Stimulated activated CD4-positive, alpha-beta T cell treated with anti-CD3 and anti-CD28 coated beads, Interleukin-2, amount 100 ng/mL, for 4 hours (primary cell): ENCODE measurements around the gene AVPI1.
A peak's percentile ranks its signal among the peaks of the same experiment; 100 is the strongest.
"Not testable (repeated sequence)": the region's sequence is repeated elsewhere in the genome, so short reads cannot be mapped to it uniquely, and the experiment has no call there.

Source experiments
- DNase-seq: peaks from one replicate; pipeline ENCODE4 v3.0.0-alpha.2; 2020; ENCODE audit warnings: low read depth

AVPI1 gene

DNA sequence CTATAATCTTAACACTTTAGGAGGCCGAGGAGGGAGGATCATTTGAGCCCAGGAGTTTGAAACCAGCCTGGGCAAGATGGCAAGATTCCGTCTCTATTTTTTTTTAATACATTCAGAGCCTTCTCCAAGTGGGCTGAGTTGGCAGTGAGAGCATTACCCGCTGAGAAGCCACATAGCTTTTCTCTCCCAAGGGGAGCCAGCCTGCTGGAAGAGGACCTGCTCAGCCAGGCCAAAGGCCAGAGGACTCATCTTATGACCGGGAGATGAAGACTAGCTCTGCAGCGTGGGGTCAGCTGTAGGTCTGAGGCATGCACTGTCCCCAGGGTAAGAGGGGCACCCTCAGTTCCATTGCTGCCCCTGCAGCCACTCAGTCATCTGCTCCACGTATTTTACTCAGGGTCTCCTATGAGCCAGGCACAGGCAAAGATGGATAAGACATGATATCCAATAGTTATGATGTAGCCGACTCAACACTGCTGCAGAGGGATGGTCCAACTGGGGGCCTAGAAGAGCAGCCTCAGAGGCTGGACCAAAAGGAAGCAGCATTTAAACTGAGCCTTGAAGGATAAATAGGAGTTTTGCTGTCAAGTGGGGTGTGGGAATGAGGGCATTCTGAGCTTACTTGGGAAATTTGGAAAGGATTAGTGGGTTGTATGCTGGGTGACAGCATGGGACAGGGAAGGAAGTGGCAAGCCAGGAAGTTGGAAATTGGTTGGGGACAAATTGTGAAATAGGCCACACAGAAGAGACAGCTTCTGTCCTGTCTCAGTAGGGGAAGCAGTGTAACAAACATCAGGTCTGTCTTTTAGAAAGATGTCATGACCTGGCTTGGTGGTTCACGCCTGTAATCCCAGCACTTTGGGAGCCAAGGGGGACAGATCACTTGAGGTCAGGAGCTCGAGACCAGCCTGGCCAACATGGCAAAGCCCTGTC, 24.9 kb upstream of the AVPI1 start:
- DNase-seq, result no peak

DNA sequence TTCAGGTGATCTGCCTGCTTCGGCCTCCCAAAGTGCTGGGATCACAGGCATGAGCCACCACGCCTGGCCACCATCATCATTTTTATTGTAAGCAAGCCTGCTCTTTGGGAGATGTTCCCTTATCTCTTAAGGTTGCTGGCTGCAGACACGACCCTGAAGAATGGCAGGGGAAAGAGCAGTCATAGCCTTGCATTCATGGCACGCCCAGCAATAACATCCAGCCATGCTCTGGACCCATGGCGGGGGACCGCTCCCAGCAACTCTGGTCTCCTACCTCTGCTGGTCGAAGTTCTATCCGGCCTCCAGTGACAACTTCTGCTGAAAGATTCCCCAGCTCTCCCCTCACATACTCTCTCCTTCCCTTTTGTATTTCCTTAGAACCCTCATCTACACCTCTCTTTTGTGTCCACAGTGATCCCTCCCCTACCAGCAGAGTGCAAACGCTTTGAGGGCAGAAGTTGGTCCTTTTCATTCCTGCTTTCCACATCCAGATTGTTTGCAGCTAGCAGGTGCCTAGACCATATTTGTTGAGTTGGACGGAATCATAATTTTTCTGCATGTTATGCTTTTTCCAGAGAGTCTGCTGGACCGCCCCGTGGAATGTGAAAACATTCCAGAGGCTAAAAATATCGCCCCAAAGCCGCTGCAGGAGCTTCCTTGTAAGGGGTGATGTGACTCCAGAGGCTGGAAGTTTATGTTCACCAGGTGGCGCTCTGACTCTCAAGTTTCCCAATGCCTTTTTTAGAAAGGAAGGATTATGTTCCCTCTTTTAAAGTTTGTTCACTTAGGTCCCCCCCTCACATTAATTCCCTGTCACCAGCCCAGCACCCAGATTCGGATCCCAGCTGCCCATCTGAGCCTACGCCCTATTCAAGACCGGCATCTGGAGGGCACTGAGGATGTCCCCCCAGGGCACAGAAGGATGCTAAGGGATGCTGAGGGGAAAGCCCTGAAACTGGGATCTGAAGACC, 22.2 kb upstream of the AVPI1 start:
- DNase-seq, result peak; percentile 22

DNA sequence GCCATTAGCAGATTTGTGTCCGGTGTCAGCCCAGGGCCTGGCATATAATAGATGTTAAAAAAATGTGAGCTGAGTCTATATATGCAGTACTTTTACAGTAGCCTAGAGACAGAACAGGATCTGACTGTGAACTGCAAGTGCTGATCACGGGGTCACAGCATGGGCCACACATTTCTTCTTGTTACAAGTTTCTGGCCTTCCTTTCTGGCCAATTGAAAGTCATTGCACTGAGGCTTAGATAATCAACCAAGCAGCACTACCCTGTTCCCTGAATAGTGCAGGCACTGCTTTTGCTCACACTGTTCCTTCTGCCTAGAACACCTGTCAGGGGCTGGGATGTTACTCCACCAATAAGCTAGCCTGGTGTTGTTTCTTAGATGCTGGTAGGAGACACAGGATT, 21.1 kb upstream of the AVPI1 start:
- no peak for DNase-seq

DNA sequence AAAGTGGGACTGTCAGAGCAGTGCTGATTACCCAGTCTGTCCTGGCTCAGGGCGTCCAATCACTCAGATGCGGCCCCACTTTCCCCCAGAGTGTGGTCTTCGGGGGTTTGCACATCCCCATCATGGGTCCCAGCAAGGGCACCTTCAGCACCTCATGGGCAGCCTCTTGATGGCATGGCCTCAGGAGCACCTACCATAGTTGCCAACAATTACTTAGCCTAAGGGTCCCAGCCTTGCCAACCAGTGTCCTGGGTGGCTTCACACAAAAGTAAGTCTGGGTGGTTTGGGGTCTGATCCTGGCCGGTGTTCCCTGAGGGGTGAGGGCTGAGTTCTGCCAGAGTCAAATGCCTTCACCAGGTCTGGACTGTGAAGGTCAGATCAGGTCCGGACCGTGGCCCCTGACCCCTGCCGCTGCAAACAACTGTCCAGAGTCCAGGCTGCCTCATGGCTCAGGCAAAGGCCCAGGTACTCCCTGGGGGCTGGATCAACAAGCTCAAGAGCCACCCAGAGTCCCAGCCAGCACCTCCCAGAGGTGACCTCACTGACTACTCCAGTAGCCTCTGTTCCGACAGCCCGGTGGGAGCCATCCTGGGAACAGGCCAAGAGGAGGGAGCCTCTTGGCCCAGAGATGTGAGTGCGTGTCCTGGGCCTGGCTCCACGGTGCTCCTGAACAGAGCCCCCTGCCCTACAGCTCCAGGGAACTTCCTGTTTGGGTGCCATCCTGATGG, 20.3 kb upstream of the AVPI1 start:
- no peak for DNase-seq

DNA sequence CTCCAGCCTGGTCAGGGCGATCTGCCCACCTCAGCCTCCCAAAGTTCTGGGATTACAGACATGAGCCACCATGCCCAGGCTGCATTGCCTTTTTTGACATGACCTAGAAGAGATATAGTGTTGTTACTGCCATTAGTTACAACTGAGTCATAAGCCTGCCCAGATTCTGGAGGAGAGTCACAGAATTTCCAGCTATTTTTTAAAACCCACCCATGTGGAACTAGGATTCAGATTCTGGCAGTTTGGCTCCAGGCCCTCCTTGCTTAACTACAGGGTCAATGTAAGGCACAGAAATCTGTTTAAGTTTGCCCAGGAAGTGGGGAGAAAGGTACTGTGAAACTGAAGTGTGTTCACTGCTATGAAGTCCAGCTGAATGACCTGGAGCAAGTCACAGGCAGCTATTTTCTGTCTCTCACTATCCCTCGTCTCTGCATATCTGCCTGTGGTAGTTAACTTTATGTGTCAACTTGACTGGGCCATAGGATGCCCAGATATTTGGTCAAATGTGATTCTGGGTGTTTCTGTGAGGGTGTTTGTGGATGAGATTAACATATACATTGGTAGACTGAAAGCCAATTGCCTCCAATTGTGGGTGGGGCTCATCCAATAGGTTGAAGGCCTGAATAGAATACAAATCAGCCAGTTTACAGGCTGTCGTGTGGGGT, 18.1 kb upstream of the AVPI1 start:
- DNase-seq, result no peak

DNA sequence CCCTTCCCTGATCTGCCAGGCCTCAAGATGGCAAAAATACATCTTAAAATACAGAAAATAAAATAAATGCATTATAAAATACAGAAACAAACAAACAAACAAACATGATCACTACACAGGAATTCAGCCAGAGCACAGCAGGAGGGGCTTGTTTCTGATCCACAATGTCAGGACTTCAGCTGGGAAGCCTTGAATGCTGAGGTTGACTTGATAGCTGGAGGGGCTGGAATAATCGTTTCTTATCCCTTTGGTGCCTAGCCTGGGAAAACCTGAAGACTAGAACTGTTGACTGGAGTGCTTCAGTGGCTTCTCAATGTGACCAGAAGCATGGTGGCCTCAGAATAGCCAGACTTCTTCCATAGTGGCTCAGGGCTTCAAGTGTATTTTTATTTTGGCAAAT, 17.3 kb upstream of the AVPI1 start:
- DNase-seq, result no peak

DNA sequence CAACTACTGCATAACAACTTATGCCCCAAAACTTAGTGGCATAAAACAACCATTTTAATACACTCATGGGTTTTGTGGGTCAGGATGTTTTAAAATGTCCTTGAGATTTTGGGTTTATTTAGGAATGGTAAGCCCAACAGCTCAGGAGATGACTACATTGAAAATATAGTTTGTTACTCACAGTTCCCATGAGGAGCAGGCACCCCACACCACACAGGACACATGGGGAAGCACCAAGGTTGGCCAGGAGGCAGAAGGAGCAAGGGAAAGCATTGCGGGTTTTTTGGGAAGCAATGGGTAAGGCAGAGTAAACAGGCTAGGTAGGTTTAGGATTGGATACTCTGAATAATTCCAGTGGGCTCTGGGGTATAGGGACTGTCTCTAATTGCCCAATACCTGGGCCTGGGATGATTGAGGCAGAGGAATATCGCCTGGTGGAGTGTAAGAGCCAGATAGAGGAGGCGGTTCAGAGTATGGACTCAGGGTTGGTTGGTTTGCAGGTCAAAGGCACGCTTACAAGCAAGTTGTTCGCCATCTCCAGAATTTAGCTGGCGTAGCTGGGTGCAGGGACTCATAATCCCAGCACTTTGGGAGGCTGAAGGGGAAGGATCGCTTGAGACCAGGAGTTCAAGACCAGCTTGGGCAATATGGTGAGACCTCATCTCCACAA, 16.5 kb upstream of the AVPI1 start:
- DNase-seq, result no peak

DNA sequence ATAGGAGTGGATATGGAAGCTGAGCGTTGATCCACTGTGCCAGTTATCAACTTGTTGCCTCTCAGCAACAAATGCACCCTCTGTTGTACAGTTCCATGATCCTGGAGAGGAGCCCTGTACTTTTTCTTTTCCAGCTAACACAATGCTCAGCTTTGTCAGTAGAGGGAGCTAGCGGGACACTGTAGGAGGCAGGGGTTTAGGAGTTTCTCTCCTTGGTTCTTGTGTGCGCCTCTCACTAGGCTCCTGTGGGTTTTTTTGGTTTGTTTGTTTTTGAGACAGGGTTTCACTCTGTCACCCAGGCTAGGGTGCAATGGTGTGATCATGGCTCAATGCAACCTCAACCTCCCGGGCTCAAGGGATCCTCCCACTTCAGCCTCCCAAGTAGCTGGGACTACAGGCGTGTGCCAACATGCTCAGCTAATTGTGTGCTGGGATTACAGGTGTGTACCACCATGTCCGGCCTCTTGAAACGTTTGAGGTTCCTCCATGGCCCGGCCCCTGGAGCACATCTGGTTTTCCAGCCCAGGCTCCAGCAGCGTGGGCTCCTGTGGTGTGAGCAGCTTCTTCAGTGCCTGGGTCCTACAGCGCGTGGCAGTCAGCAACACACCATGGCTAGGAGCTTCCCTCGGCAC, 14.5 kb upstream of the AVPI1 start:
- peak; percentile 29 for DNase-seq

DNA sequence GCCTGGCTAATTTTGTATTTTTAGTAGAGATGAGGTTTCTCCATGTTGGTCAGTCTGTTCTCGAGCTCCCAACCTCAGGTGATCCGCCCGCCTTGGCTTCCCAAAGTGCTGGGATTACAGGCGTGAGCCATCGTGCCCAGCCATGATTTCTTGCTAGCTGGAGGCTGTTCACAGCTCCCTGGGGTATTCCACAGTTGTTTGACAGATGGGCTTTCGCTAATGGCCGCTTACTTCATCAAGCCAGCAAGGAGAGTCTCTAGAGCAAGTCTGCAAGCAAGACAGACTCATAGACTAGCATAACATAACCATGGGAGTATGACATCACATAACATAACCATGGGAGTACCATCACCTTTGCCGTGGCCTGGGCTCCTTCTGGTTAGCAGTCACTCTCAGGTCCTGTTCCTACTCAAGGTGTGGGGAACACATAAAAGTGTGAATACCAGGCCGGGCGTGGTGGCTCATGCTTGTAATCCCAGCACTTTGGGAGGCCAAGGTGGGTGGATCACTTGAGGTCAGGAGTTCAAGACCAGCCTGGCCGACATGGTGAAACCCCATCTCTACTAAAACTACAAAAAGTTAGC, 11.1 kb upstream of the AVPI1 start:
- DNase-seq, result not testable (repeated sequence)

DNA sequence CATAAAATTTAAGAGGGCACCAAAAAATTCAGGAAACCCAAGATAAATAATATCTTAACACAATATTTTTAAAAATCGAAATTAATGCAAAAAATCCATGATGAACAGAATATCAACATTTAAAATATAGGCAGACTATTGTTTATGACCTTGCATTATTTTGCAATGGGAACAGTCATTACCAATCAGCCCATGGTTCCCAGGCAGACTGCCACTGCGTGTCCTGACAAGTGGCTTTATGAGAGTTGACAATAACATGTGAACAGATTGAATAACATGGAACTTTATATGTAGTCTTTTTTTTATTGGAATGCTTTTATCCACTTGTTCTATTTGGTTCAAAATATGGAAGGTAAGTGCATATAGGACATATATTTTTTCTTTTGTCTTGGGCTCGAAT, 3.1 kb upstream of the AVPI1 start:
- DNase-seq, result no peak

DNA sequence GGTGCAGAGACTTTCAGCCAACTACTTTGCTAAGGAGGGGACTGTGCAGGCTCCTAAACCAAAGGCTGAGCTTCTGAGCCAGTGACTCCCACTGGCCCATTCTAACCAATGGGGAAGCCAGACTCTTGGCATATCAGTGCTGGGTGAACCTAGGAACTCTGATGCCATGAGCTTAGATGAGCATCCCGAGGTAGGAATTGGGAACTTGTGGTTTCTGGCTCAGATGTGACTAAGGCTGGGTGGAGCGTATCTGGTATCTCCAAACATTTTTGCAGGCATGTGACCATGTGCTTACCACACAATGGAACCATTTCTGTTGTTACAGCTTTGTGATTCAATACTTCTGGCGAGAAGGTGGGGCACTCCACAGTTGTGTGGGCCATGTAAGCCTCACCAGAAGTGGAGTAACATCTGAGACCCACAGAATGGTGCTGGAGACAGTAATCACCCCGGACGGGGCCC, 2.5 kb upstream of the AVPI1 start:
- DNase-seq, result no peak

DNA sequence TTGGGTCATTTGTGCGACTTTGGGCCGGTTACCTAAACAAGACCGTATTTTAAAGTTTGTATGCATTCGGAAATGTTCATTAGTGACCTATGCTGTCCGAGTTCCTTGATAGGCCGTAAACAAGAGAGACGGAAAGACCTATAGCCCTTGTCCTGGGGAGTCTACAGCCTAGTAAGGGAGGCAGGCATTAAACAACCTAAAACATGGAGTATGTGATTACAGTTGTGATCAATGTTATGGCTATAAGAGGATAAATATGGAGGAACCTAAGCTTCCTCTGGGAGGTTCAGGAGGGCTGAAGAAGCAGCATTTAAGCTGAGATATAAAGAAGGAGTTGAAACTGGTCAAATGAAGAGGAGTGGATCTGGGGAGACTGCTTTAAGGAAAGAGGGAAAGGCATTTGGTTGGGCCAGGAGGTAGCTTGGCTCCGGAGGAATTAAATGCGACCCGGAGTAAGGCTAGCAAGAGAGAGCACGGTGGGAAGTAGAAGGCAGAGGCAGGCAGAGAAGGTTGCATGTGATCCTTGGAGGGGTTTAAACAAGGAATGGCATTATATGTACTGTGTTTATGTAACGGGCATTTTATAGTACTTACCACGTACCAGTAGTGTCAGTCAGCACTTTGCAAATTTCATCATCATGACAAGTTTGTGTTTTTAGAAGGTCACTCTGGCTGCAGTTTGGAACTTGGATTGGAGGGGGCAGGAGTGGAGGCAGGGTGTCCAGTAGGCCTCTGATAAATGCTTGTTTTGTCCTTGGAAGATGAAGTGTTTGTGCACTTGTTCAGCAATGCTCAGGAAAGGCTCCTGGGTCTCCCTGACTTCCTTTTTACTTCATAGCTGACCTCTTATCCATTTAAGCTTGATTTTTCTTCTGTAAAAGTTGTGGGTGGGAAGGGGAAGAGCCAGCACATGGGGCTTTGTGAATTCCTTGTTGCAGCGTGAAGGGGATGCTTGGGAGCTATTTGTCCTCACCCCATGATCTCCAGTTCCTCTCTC, 1.0 kb upstream of the AVPI1 start:
- no peak for DNase-seq

DNA sequence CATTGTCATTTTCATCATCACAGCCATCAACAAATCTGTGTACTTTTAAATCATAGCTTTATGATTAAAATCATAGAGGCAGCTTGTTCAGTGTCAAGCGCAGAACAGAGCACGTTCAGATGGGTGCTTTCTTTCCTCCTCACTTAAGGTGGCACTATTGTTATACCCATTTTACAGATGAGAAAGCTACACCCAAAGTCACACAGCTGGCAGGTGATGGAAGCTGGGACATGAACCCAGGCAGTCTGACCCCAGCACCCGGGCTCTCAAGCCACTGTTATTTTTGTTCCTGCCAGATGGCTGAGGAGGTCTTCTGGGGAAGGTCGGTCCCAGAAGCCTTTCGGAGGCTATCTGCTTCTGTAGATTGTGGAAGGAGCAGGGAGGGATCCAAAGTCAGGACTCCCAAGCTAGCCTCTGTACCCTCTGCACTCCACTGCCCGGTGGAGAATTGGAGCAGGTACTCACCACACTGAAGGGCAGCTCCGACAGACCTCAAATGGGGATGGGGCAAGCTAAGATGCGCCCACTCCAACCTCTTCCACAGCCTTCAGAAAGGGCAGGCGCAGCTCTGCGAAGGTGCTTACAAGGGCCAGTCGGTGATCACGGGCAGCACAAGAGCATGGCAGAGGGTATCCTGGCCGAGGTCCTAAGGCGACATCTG, 610 bp downstream of the AVPI1 start:
- DNase-seq, result no peak

DNA sequence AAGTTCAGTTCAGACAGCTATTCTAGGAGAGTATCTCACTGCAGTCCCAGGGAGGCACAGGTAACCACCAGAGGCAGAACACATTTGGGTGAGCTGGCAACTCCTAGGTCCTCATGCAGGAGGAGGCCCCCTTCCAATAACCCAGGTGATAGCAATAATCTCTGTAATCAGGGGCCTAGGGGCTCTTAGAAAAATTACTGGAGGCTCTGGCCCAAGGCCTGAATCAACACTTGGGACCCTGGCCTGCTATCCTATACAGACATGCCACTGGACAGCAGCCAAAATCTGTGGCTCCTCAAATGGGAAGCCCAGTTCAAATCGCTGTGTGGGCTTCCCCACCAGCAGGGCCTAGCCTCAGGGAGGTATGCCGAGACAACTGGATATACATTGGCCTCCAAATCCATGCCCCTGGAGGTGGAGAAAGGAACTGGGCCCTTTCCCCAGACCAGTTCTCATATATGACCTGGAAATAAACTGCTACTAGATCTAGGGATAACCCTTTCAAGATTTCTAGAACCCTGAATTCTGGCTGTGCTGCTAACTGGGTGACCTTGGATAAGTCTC, 1.6 kb downstream of the AVPI1 start:
- no peak for DNase-seq

DNA sequence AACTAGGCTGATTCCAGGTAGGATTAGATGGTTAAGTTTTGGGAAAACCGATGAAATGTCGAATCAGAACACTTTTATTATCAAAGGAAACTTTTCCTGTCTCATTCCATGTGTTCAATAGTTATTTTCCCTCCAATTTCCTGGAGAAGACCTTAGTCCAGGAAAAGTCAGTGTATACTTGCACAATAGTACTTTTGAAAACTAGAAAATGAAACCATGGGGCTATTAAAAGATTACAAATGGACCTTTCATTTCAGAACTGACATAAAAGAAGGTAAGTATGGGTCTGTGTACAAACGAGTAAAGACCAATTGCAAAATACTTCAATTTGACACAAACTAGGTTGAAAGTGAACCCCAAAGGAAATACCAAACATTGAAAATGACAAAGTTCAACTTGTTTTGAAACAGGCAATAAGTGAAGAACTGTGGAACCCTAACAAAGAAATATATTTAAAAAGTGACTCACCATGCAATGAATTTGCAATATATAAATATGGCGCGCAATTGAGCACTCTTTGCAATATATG, 2.1 kb downstream of the AVPI1 start:
- DNase-seq, result no peak

DNA sequence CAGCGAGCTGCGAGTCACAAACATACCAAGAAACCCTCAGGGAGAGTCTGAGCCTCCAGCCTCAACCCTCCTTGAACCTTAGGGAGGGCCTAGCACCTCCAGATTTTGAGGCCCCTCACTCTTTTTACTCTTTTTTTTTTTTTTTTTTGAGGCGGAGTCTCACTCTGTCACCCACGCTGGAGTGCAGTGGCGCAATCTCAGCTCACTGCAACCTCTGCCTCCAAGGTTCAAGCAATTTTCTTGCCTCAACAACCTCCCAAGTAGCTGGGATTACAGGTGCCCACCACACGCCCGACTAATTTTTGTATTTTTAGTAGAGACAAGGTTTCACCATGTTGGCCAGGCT, 2.7 kb downstream of the AVPI1 start:
- DNase-seq, result not testable (repeated sequence)

DNA sequence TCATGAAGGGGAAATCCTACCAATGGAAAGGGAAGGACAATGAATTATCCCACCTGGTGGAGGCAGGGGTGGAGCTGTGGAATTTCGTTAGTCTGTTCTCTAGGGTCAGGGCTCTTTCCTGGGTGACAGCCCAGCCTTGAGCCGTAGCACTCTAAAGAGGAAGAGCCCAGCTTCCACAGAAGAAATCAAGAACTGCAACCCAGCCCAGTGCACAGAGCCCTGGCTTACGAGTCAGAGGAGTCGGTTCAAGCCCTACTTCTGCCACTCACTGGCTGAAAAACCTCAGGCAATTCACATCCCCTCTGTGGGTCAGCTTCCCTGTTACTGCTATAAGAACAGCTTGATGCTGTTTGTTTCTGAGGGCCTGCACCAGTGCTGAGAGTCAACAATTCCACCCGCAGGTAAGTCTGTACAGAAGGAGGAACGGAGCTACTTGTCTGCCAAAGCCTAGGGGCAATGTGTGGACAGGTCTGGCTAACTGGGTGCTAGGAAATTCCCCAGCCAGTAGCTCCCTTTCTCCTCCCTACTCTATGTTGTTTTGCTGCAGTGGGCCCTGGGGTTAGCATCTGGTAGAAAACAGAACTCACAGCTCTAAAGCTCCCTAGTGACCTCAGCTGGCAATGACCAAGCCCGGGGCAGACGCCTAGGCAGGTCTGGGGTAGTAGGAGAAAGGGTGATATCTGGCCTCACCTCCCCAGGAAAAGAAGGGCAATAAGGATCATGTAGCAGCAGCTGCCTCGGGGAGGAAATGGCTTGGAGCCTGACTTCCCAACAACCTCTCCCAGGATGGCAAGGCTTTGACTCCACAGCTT, 3.3 kb downstream of the AVPI1 start:
- DNase-seq, result no peak
